Colonic mucosa (tissue), 4 donors: ENCODE results near the gene ZFYVE1. TPM values are rescaled to one million over a fixed set of nuclear protein-coding genes. Genes with fewer than 3 reads are reported as not detected.
"Not testable (repeated sequence)": the region's sequence is repeated elsewhere in the genome, so short reads cannot be mapped to it uniquely, and the experiment has no call there.

Experiments used
- DNase-seq: peaks from one replicate; pipeline ENCODE4 v3.0.0-alpha.2; 2020
- H3K27ac ChIP-seq: fragments of 200-600 bp; one replicate; pipeline ENCODE4 v1.8.0; 2021
- H3K27me3 ChIP-seq: fragments of 200-600 bp; one replicate; pipeline ENCODE4 v1.8.0; 2021
- H3K36me3 ChIP-seq: fragments of 200-600 bp; one replicate; pipeline ENCODE4 v1.8.0; 2021
- H3K4me1 ChIP-seq: fragments of 200-600 bp; one replicate; pipeline ENCODE4 v1.8.0; 2021; ENCODE audit warnings: mild to moderate bottlenecking
- H3K4me3 ChIP-seq: fragments of 200-600 bp; one replicate; pipeline ENCODE4 v1.8.0; 2021
- H3K9ac ChIP-seq, 2 donors: one replicate each; pipeline ENCODE4 v1.7.0; 2013; ENCODE audit warnings: control low read depth in 2 of 2, low read depth in 2 of 2, low read length in 2 of 2
- H3K9me3 ChIP-seq: fragments of 200-600 bp; one replicate; pipeline ENCODE4 v1.8.0; 2021
- intact Hi-C: fragments of 100-400 bp; cut with DNase I; formaldehyde crosslinking; loops from one replicate; pipeline ENCODE4 v1.14.1; 2022
- total RNA-seq, 2 donors: library from RNA; stranded (reverse); fragmentation: NEBNext Ultra II Directional in 1 of 2; extraction: Animal tissue kit (Norgen Biotek cat#: 25700) in 1 of 2; gene quantifications; one replicate each; pipeline ENCODE4 v1.2.1, GENCODE V29; 2021
- TF ChIP-seq, protein P1 (sequence below): fragments of 200-600 bp; IDR thresholded peaks from one replicate; pipeline ENCODE4 v1.8.0; 2022; ENCODE audit warnings: antibody characterized with exemption, mild to moderate bottlenecking
- donor health status: healthy.
- donor health status: DM: no; HTN: no; CAD: no.
- donor health status: DM: no; HTN: no; CAD: no.

The ZFYVE1 gene
- total RNA-seq, 2 donors from 2014 or later, result 11.7 to 17.5 TPM

DNA sequence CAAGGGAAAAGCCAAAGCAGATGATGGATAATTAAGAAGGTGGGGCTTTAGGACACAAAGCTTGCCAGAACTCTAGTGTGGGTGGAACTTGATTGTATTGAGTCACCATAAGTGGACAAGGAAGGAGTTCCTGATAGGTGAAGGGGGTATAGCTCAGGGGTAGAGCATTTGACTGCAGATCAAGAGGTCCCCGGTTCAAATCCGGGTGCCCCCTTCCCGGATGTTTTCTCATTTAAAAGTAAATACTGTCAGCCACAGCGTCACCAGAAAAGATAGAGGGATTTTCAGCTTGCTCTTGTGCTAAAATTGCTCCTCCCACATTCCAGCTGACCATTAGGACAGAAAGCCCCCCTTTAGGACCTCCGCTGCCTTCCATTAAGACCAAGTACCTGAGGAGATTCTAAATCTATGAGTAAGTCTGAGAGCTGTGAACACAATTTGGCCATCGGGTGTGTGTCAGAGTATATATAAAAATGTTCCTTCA is 64.0 kb downstream of the ZFYVE1 start:
- Histone ChIP-seq H3K4me3 (no peak overlapping the region), H3K4me1 (no peaks in the 10 kb centered on the region), H3K36me3 (peaks cover 4% of the 10 kb centered on the region), H3K27me3 (no peaks in the 10 kb centered on the region), H3K9me3 (no peaks in the 10 kb centered on the region), H3K9ac (no peak overlapping the region), H3K27ac (no peak overlapping the region)
- DNase-seq, result peak; percentile 47
- TF ChIP-seq, protein P1, sequence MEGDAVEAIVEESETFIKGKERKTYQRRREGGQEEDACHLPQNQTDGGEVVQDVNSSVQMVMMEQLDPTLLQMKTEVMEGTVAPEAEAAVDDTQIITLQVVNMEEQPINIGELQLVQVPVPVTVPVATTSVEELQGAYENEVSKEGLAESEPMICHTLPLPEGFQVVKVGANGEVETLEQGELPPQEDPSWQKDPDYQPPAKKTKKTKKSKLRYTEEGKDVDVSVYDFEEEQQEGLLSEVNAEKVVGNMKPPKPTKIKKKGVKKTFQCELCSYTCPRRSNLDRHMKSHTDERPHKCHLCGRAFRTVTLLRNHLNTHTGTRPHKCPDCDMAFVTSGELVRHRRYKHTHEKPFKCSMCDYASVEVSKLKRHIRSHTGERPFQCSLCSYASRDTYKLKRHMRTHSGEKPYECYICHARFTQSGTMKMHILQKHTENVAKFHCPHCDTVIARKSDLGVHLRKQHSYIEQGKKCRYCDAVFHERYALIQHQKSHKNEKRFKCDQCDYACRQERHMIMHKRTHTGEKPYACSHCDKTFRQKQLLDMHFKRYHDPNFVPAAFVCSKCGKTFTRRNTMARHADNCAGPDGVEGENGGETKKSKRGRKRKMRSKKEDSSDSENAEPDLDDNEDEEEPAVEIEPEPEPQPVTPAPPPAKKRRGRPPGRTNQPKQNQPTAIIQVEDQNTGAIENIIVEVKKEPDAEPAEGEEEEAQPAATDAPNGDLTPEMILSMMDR, result no peak
- intact Hi-C loops, result no loop called here

DNA sequence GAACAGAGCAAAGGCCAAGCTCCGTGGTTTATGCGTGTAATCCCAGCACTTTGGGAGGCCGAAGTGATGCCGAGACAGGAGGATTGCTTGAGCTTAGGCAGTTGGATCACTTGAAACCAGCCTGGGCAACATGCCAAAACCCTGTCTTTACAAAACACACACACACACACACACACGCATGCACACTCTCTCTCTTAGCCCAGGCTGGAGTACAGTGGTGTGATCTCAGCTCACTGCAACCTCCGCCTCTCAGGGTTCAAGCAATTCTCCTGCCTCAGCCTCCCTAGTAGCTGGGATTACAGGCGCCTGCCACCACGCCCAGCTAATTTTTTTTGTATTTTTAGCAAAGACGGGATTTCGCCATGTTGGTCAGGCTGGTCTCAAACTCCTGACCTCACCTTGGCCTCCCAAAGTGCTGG is 64.6 kb downstream of the ZFYVE1 start:
- H3K27me3 ChIP-seq, H3K27ac ChIP-seq, H3K4me3 ChIP-seq, H3K4me1 ChIP-seq, H3K36me3 ChIP-seq, intact Hi-C loops, H3K9me3 ChIP-seq, H3K9ac ChIP-seq: not testable (repeated sequence)
- peak; percentile 23 for DNase-seq

- H3K36me3 ChIP-seq, result peaks cover 8% of the 10 kb centered on the region
- intact Hi-C loops, result no loop called here
- H3K9me3 ChIP-seq, result no peaks in the 10 kb centered on the region
- no peak for DNase-seq
- no peak overlapping the region for H3K4me3 ChIP-seq
- H3K27me3 ChIP-seq, result no peaks in the 10 kb centered on the region
- TF ChIP-seq, protein P1, result no peak
- no peak overlapping the region for H3K9ac ChIP-seq
- no peak overlapping the region for H3K27ac ChIP-seq
- no peaks in the 10 kb centered on the region for H3K4me1 ChIP-seq
These were observed 65.1 kb downstream of the ZFYVE1 start for GRCh38 chr14:72961579-72962335.

DNA sequence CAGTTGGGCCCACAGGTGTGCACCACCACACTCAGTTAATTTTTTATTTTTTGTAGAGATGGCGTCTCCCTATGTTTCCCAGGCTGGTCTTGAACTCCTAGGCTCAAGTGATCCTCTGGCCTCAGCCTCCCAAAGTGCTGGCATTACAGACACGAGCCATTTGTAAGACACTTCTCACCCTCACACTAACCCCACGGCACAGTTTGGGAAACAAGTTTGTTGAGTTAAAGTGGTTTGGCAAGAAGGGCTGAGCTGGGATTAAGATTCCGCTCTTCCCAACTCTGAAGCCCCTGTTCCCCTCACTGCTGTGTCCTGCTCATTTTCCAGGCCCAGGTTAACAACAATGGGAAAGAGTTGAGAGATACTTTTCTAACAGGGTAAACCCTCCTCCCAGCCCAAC is 65.9 kb downstream of the ZFYVE1 start:
- H3K4me3 ChIP-seq, intact Hi-C loops, H3K9ac ChIP-seq, DNase-seq, H3K36me3 ChIP-seq, H3K27ac ChIP-seq, H3K4me1 ChIP-seq, H3K27me3 ChIP-seq, H3K9me3 ChIP-seq: not testable (repeated sequence)

DNA sequence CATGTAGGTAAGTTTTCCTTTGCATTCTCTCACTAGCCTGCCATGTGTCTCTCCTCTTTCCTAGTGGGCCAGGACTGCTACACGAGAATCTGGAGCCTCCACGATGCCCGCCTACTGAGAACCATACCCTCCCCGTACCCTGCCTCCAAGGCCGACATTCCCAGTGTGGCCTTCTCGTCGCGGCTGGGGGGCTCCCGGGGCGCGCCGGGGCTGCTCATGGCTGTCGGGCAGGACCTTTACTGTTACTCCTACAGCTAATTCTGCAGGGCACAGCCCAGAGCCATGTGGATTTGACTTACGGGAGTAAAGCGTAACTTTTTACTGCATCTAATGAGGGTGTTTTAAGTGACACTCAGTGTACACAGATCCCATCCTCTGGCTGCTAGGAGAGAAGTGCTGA is 68.4 kb downstream of the ZFYVE1 start:
- TF ChIP-seq, protein P1, result no peak
- intact Hi-C loops, result no loop called here
- no peak for DNase-seq

DNA sequence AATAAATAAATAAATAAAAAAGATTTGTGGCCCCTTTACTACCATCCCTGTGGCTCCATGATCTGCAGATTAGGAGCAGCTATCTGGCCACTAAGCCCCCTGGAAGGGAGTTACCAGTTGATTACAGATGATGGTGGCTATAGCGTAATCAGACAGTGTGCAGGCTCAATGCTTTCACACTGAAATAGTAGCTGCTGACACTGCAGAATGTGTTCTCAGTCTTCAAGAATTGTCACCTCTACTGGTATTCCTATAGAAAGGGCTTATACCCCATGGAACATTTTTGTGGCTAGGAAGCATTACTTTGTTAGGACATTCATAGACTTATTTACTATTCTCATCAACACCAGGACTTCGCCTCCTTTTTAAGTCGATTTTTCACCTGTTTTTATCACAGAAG is 69.7 kb downstream of the ZFYVE1 start:
- H3K27me3 ChIP-seq, result no peaks in the 10 kb centered on the region
- no peak overlapping the region for H3K27ac ChIP-seq
- H3K9me3 ChIP-seq, result no peaks in the 10 kb centered on the region
- H3K36me3 ChIP-seq, result peaks cover 8% of the 10 kb centered on the region
- TF ChIP-seq, protein P1, result no peak
- intact Hi-C loops, result no loop called here
- no peak overlapping the region for H3K4me3 ChIP-seq
- DNase-seq, result no peak
- no peaks in the 10 kb centered on the region for H3K4me1 ChIP-seq
- H3K9ac ChIP-seq, result no peak overlapping the region

More for the DNA sequence above, 68.4 kb downstream of the ZFYVE1 start:
- Histone ChIP-seq H3K4me3 (no peak overlapping the region), H3K36me3 (peaks cover 8% of the 10 kb centered on the region), H3K4me1 (no peaks in the 10 kb centered on the region), H3K27ac (no peak overlapping the region), H3K9ac (no peak overlapping the region), H3K9me3 (no peaks in the 10 kb centered on the region), H3K27me3 (no peaks in the 10 kb centered on the region)

DNA sequence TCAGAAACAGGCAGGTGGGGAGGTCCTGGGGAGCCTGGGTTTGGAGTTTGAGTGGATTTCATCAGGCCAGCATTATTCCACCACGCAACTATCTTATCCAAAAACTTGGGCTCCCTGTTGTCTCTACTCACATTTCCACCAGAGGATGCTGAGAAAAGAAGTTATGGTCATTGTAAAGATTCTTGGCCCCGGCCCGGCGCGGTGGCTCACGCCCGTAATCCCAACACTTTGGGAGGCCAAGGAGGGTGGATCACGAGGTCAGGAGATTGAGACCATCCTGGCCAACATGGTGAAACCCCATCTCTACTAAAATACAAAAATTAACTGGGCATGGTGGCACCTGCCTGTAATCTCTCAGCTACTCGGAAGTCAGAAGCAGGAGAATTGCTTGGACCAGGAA is 70.2 kb downstream of the ZFYVE1 start:
- H3K27me3 ChIP-seq, H3K9ac ChIP-seq, H3K27ac ChIP-seq, H3K4me1 ChIP-seq, H3K4me3 ChIP-seq, intact Hi-C loops, H3K36me3 ChIP-seq, DNase-seq, H3K9me3 ChIP-seq: not testable (repeated sequence)
